GM21381 (cell line): ENCODE data around the gene TWF2.

Experiments used
- ATAC-seq: cut with Tn5 transposase; IDR thresholded peaks from one replicate; pipeline ENCODE4 v1.9.1; 2021; ENCODE audit warnings: mild to moderate bottlenecking, moderate library complexity; ENCODE audit not compliant: unreplicated experiment

The TWF2 gene

GRCh38 chr3:52204337-52205073, 34.5 kb downstream of the TWF2 start:
- no peak for ATAC-seq

- no peak for ATAC-seq
These were observed 35.3 kb downstream of the TWF2 start for GRCh38 chr3:52203701-52204100.

- no peak for ATAC-seq
These were observed 36.4 kb downstream of the TWF2 start for GRCh38 chr3:52202384-52203077.

GRCh38 chr3:52200981-52201679, 37.8 kb downstream of the TWF2 start:
- ATAC-seq = no peak

- no peak for ATAC-seq
These were observed 40.0 kb downstream of the TWF2 start for GRCh38 chr3:52198643-52199608.

GRCh38 chr3:52197842-52198625, 40.9 kb downstream of the TWF2 start, which contains the start of gene ALAS1:
TSS of gene ALAS1 (plus strand) at chr3:52198160. CDS start at chr3:52199242, 1,082 bp downstream.
- ATAC-seq = peak; percentile 87

- no peak for ATAC-seq
These were observed 41.5 kb downstream of the TWF2 start for GRCh38 chr3:52197499-52197841.

- ATAC-seq = no peak
These were observed 42.0 kb downstream of the TWF2 start for GRCh38 chr3:52196977-52197376.

GRCh38 chr3:52195823-52196331, 43.1 kb downstream of the TWF2 start:
- ATAC-seq = no peak

- no peak for ATAC-seq
These were observed 43.7 kb downstream of the TWF2 start for GRCh38 chr3:52195291-52195597.

GRCh38 chr3:52194485-52195290, 44.3 kb downstream of the TWF2 start:
- ATAC-seq = no peak

- no peak for ATAC-seq
These were observed 45.9 kb downstream of the TWF2 start for GRCh38 chr3:52193065-52193464.

- ATAC-seq = no peak
These were observed 47.3 kb downstream of the TWF2 start for GRCh38 chr3:52191663-52192062.

- ATAC-seq = no peak
These were observed 48.5 kb downstream of the TWF2 start for GRCh38 chr3:52190294-52191074.

- no peak for ATAC-seq
These were observed 50.4 kb downstream of the TWF2 start for GRCh38 chr3:52188556-52188955.

- ATAC-seq = no peak
These were observed 52.2 kb downstream of the TWF2 start for GRCh38 chr3:52186729-52187128.

GRCh38 chr3:52185837-52186236, 53.1 kb downstream of the TWF2 start:
- ATAC-seq = no peak

GRCh38 chr3:52185311-52185710, 53.6 kb downstream of the TWF2 start:
- ATAC-seq = no peak
